GM18526 (cell line): ENCODE data around the gene MAP1LC3B.

Experiments
- POLR2A ChIP-seq: IDR thresholded peaks from 3 replicates; pipeline ENCODE4 v1.6.1; 2011; ENCODE audit not compliant: insufficient read length; ENCODE audit errors: extremely low read depth

Gene MAP1LC3B

GRCh38 chr16:87411375-87412271 lies 19.5 kb downstream of the MAP1LC3B start:
- TF ChIP-seq POLR2A, result no peak

- TF ChIP-seq POLR2A, result no peak
These were observed 20.3 kb downstream of the MAP1LC3B start for GRCh38 chr16:87412371-87412995.

- no peak for TF ChIP-seq POLR2A
These were observed 20.9 kb downstream of the MAP1LC3B start for GRCh38 chr16:87412996-87413421.

GRCh38 chr16:87414251-87414680 lies 22.1 kb downstream of the MAP1LC3B start:
- no peak for TF ChIP-seq POLR2A

- TF ChIP-seq POLR2A, result no peak
These were observed 23.3 kb downstream of the MAP1LC3B start for GRCh38 chr16:87415441-87415840.

GRCh38 chr16:87416826-87417527 lies 24.8 kb downstream of the MAP1LC3B start:
- no peak for TF ChIP-seq POLR2A

- TF ChIP-seq POLR2A, result no peak
These were observed 25.4 kb downstream of the MAP1LC3B start for GRCh38 chr16:87417528-87417910.

- TF ChIP-seq POLR2A, result no peak
These were observed 26.1 kb downstream of the MAP1LC3B start for GRCh38 chr16:87418216-87418615.

- TF ChIP-seq POLR2A, result no peak
These were observed 26.5 kb downstream of the MAP1LC3B start for GRCh38 chr16:87418644-87419043.

GRCh38 chr16:87420026-87421002 lies 28.2 kb downstream of the MAP1LC3B start:
- no peak for TF ChIP-seq POLR2A

GRCh38 chr16:87421003-87421912 lies 29.1 kb downstream of the MAP1LC3B start:
- no peak for TF ChIP-seq POLR2A

- no peak for TF ChIP-seq POLR2A
These were observed 30.0 kb downstream of the MAP1LC3B start for GRCh38 chr16:87422106-87422505.

GRCh38 chr16:87423429-87423828 lies 31.3 kb downstream of the MAP1LC3B start:
- no peak for TF ChIP-seq POLR2A

- no peak for TF ChIP-seq POLR2A
These were observed 32.1 kb downstream of the MAP1LC3B start for GRCh38 chr16:87424266-87424665.
